H9 (cell line): Measurements from ENCODE around the gene MAGI1. TPM values are rescaled to one million over a fixed set of nuclear protein-coding genes. Genes with fewer than 3 reads are reported as not detected.
A peak's percentile ranks its signal among the peaks of the same experiment; 100 is the strongest.

Source experiments
- DNase-seq: peaks from one replicate; pipeline ENCODE4 v3.0.0-alpha.2; 2017
- H2AFZ ChIP-seq: one replicate; pipeline ENCODE4 v1.6.1; 2013; ENCODE audit warnings: mild to moderate bottlenecking, low read length, control low read depth, moderate library complexity
- H2AK5ac ChIP-seq: 2 replicates; pipeline ENCODE4 v1.6.1; 2013; ENCODE audit warnings: low read length, control low read depth, mixed read lengths; ENCODE audit not compliant: insufficient read length
- H2BK120ac ChIP-seq: one replicate; pipeline ENCODE4 v1.6.1; 2013; ENCODE audit warnings: low read depth, mild to moderate bottlenecking, low read length, control low read depth, inconsistent platforms; ENCODE audit not compliant: poor library complexity, severe bottlenecking
- H2BK12ac ChIP-seq: 2 replicates; pipeline ENCODE4 v1.6.1; 2013; ENCODE audit warnings: low read length, control low read depth, mixed read lengths, low read depth; ENCODE audit not compliant: insufficient read length
- H2BK15ac ChIP-seq: 2 replicates; pipeline ENCODE4 v1.6.1; 2013; ENCODE audit warnings: low read depth, low read length, control low read depth
- H2BK20ac ChIP-seq: one replicate; pipeline ENCODE4 v1.6.1; 2013; ENCODE audit warnings: low read depth, mild to moderate bottlenecking, low read length, control low read depth, inconsistent platforms; ENCODE audit not compliant: poor library complexity, severe bottlenecking
- H2BK5ac ChIP-seq: 2 replicates; pipeline ENCODE4 v1.6.1; 2013; ENCODE audit warnings: low read length, control low read depth, mixed read lengths; ENCODE audit not compliant: insufficient read length
- H3K14ac ChIP-seq: 2 replicates; pipeline ENCODE4 v1.6.1; 2013; ENCODE audit warnings: low read length, control low read depth; ENCODE audit not compliant: insufficient read depth
- H3K18ac ChIP-seq: 2 replicates; pipeline ENCODE4 v1.6.1; 2013; ENCODE audit warnings: low read depth, mild to moderate bottlenecking, mixed read lengths, low read length, control low read depth; ENCODE audit not compliant: insufficient read length
- H3K23ac ChIP-seq: 2 replicates; pipeline ENCODE4 v1.6.1; 2013; ENCODE audit warnings: low read length, control low read depth, mixed read lengths, low read depth; ENCODE audit not compliant: insufficient read length
- H3K23me2 ChIP-seq: 2 replicates; pipeline ENCODE4 v1.6.1; 2013; ENCODE audit warnings: low read depth, mild to moderate bottlenecking, mixed read lengths, low read length, control low read depth; ENCODE audit not compliant: insufficient read length, poor library complexity, severe bottlenecking
- H3K27ac ChIP-seq: 2 replicates; pipeline ENCODE4 v1.5.1; 2013; ENCODE audit warnings: low read length, control low read depth, mixed read lengths, low read depth; ENCODE audit not compliant: insufficient read length
- H3K27me3 ChIP-seq: 2 replicates; pipeline ENCODE4 v1.6.1; 2013; ENCODE audit warnings: low read length, control low read depth, inconsistent platforms; ENCODE audit not compliant: insufficient read depth
- H3K4ac ChIP-seq: 2 replicates; pipeline ENCODE4 v1.6.1; 2013; ENCODE audit warnings: low read depth, mild to moderate bottlenecking, control low read depth, inconsistent platforms, low read length, moderate library complexity
- H3K4me1 ChIP-seq: 2 replicates; pipeline ENCODE4 v1.6.1; 2013; ENCODE audit warnings: low read length, control low read depth, inconsistent platforms; ENCODE audit not compliant: insufficient read depth
- H3K4me2 ChIP-seq: 2 replicates; pipeline ENCODE4 v1.6.1; 2013; ENCODE audit warnings: low read length, control low read depth, mixed read lengths; ENCODE audit not compliant: insufficient read length, insufficient read depth
- H3K56ac ChIP-seq: 2 replicates; pipeline ENCODE4 v1.6.1; 2013; ENCODE audit warnings: low read depth, mild to moderate bottlenecking, mixed read lengths, low read length, control low read depth; ENCODE audit not compliant: insufficient read length
- H3K79me1 ChIP-seq: 2 replicates; pipeline ENCODE4 v1.6.1; 2013; ENCODE audit warnings: low read depth, mild to moderate bottlenecking, moderate library complexity, low read length, control low read depth, inconsistent platforms; ENCODE audit not compliant: insufficient read depth, poor library complexity, severe bottlenecking
- H3K79me2 ChIP-seq: 2 replicates; pipeline ENCODE4 v1.6.1; 2013; ENCODE audit warnings: low read length, control low read depth, inconsistent platforms; ENCODE audit not compliant: insufficient read depth
- H3K9ac ChIP-seq: 2 replicates; pipeline ENCODE4 v1.6.1; 2013; ENCODE audit warnings: low read length, control low read depth, mixed read lengths; ENCODE audit not compliant: insufficient read length; ENCODE audit errors: extremely low read depth
- H3K9me3 ChIP-seq: one replicate; pipeline ENCODE4 v1.6.1; 2013; ENCODE audit warnings: low read depth, low read length, inconsistent platforms; ENCODE audit not compliant: control insufficient read depth
- H3T11ph ChIP-seq: one replicate; pipeline ENCODE4 v1.6.1; 2013; ENCODE audit warnings: mild to moderate bottlenecking, low read length, control low read depth, inconsistent platforms
- H4K20me1 ChIP-seq: one replicate; pipeline ENCODE4 v1.6.1; 2013; ENCODE audit not compliant: control insufficient read depth, insufficient read length, insufficient read depth
- H4K5ac ChIP-seq: 2 replicates; pipeline ENCODE4 v1.6.1; 2013; ENCODE audit warnings: low read depth, mild to moderate bottlenecking, mixed read lengths, low read length, control low read depth; ENCODE audit not compliant: insufficient read length
- H4K8ac ChIP-seq: replicated peaks from 2 replicates; pipeline ENCODE4 v1.6.1; 2013; ENCODE audit warnings: low read length, control low read depth, mixed read lengths, low read depth; ENCODE audit not compliant: insufficient read length
- H4K91ac ChIP-seq: 2 replicates; pipeline ENCODE4 v1.6.1; 2013; ENCODE audit warnings: low read depth, mild to moderate bottlenecking, moderate library complexity, mixed read lengths, low read length, control low read depth; ENCODE audit not compliant: insufficient read length
- H3K27ac Mint-ChIP-seq, 3 experiments: 2 replicates in 2 of 3; 3 replicates in 1 of 3; pipeline ENCODE4 v1.8.0; 2020 to 2021; ENCODE audit warnings: mixed read lengths in 3 of 3, mild to moderate bottlenecking in 1 of 3, moderate library complexity in 1 of 3
- H3K27me3 Mint-ChIP-seq: 2 replicates; pipeline ENCODE4 v1.8.0; 2021; ENCODE audit warnings: low read depth, mild to moderate bottlenecking, moderate library complexity, mixed read lengths
- H3K36me3 Mint-ChIP-seq, 3 experiments: 2 replicates in 2 of 3; 3 replicates in 1 of 3; pipeline ENCODE4 v1.8.0; 2020 to 2021; ENCODE audit warnings: low read depth in 3 of 3, mixed read lengths in 3 of 3; ENCODE audit not compliant: insufficient read depth in 1 of 3
- H3K4me1 Mint-ChIP-seq, 2 experiments: 2 replicates each; pipeline ENCODE4 v1.8.0; 2020; ENCODE audit warnings: mixed read lengths in 2 of 2
- H3K4me3 Mint-ChIP-seq, 2 experiments: 2 replicates in 1 of 2; 3 replicates in 1 of 2; pipeline ENCODE4 v1.8.0; 2020 to 2021; ENCODE audit warnings: mild to moderate bottlenecking in 2 of 2, mixed read lengths in 2 of 2, moderate library complexity in 1 of 2
- H3K9me3 Mint-ChIP-seq, 2 experiments: 2 replicates in 1 of 2; 3 replicates in 1 of 2; pipeline ENCODE4 v1.8.0; 2020; ENCODE audit warnings: mild to moderate bottlenecking in 2 of 2, mixed read lengths in 2 of 2, moderate library complexity in 1 of 2
- CTCF ChIP-seq: fragments of 200-600 bp; sonication (generic); conservative IDR thresholded peaks from 3 replicates; pipeline ENCODE4 v1.8.0; 2021; ENCODE audit warnings: antibody characterized with exemption, mild to moderate bottlenecking
- WGBS: extraction: QIAGEN DNeasy Blood & Tissue Kit; methylation state at CpG from one replicate; pipeline ENCODE4 v1.1.7; 2013; ENCODE audit warnings: missing lambda C conversion rate, low lambda C conversion rate, mixed read lengths; ENCODE audit not compliant: insufficient read length; ENCODE audit errors: extremely low coverage; 5-methylcytosine and 5-hydroxymethylcytosine counted together
- total RNA-seq: library from RNA; stranded (reverse); gene quantifications from 2 replicates; pipeline ENCODE4 v1.2.1, GENCODE V29; 2021

MAGI1 gene
- total RNA-seq, 1 experiment from 2014 or later = 65.7 TPM

GRCh38 chr3:65356331-65357248 is 682.1 kb downstream of the MAGI1 start:
- no peak overlapping the region for H2AFZ ChIP-seq
- H3K4me1 ChIP-seq = no peaks in the 10 kb centered on the region
- no peak overlapping the region for H4K8ac ChIP-seq
- no peak overlapping the region for H2BK120ac ChIP-seq
- WGBS = no CpG with 5 or more reads among the region's 74 CpGs
- H2BK15ac ChIP-seq = no peak overlapping the region
- no peak overlapping the region for H3K9ac ChIP-seq
- H3K4me2 ChIP-seq = no peak overlapping the region
- H3K79me1 ChIP-seq = no peaks in the 10 kb centered on the region
- H3K18ac ChIP-seq = no peak overlapping the region
- H4K91ac ChIP-seq = no peak overlapping the region
- H3K27ac ChIP-seq = no peak overlapping the region
- H3K79me2 ChIP-seq = no peaks in the 10 kb centered on the region
- Mint-ChIP-seq H3K27me3 (no peaks in the 10 kb centered on the region), H3K4me1 (peaks cover 12 to 23% of the 10 kb centered on the region in 2 experiments), H3K9me3 (no peaks in the 10 kb centered on the region), H3K4me3 (peak overlapping the region in 1 of 2 experiments; percentile 58; a peak in 2 of 5 replicates), H3K36me3 (peaks cover 9 to 40% (median 35%) of the 10 kb centered on the region in 3 experiments; a peak in 6 of 7 replicates), H3K27ac (peak overlapping the region in 2 of 3 experiments; percentile 59 to 85; a peak in 3 of 7 replicates)
- H4K5ac ChIP-seq = no peak overlapping the region
- no peaks in the 10 kb centered on the region for H3K9me3 ChIP-seq
- H3K14ac ChIP-seq = peak overlapping the region; percentile 20
- H3K56ac ChIP-seq = no peak overlapping the region
- H3T11ph ChIP-seq = no peak overlapping the region
- H2BK20ac ChIP-seq = no peak overlapping the region
- no peaks in the 10 kb centered on the region for H3K23me2 ChIP-seq
- H2BK5ac ChIP-seq = no peak overlapping the region
- no peak; the same call in 2 of the 3 replicates for TF ChIP-seq CTCF
- no peaks in the 10 kb centered on the region for H4K20me1 ChIP-seq
- no peak overlapping the region for H3K4ac ChIP-seq
- H3K23ac ChIP-seq = no peak overlapping the region
- H2AK5ac ChIP-seq = no peak overlapping the region
- no peaks in the 10 kb centered on the region; the same call in 1 of the 2 replicates for H3K27me3 ChIP-seq
- H2BK12ac ChIP-seq = no peak overlapping the region
- DNase-seq = peak; percentile 68
